NCI-H146 treated with DMSO at 0.1 percent for 48 hours (cell line): ENCODE measurements around the gene BLOC1S2.
"Not testable (repeated sequence)": the region's sequence is repeated elsewhere in the genome, so short reads cannot be mapped to it uniquely, and the experiment has no call there.

Experiments used
- DNase-seq: peaks from one replicate; lab custom pipeline; 2025; ENCODE audit not compliant: unreplicated experiment; lab: John Stamatoyannopoulos, UW

BLOC1S2 gene

GRCh38 chr10:100292300-100292699, 5.8 kb upstream of the BLOC1S2 start:
- not testable (repeated sequence) for DNase-seq

- no peak for DNase-seq
Measured at GRCh38 chr10:100291356-100291755, 4.9 kb upstream of the BLOC1S2 start.

GRCh38 chr10:100289641-100290040, 3.2 kb upstream of the BLOC1S2 start:
- DNase-seq, result no peak

- no peak for DNase-seq
Measured at GRCh38 chr10:100288196-100288595, 1.7 kb upstream of the BLOC1S2 start.

DNA sequence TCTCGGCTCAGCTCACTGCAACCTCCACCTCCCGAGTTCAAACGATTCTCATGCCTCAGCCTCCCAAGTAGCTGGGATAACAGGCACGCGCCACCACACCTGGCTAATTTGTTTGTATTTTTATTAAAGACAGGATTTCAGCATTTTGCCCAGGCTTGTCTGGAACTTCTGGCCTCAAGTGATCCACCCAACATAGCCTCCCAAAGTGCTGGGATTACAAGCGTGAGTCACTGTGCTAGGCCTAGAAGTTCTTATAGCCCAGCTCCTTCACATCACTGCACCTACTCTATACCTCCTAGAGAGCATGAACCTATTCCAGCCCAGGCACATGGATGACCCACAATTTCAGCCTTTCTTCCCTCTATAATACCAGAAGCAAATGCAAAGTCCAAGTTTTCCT, 1.3 kb upstream of the BLOC1S2 start:
- DNase-seq, result no peak

GRCh38 chr10:100285326-100285725, 1.2 kb downstream of the BLOC1S2 start:
- DNase-seq, result not testable (repeated sequence)

DNA sequence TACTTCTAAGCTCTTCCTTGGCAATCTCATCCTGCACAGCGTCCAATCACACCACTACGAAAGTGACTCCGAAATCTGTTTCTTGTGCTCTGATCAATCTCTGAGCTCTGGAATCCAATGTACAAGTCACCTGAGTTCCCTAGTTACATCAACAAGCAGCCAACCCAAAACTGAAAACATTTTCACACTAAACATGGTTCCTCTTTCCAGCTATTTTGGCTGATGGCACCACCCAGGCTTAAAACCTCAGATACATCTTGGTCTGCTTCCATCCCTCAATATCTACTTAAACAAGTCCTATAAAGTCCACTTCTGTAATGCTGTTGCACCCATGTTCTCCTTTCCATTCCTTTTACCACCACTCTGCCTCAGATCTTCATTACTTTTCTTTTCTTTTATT, 3.6 kb downstream of the BLOC1S2 start:
- DNase-seq, result no peak

- not testable (repeated sequence) for DNase-seq
Measured at GRCh38 chr10:100276971-100277370, 9.5 kb downstream of the BLOC1S2 start.

GRCh38 chr10:100267239-100268104, 19.0 kb downstream of the BLOC1S2 start, which contains the start of gene CWF19L1:
Gene CWF19L1 (minus strand): TSS chr10:100267638. CDS start chr10:100267593, 45 bp downstream.
- DNase-seq, result peak; percentile 89

- DNase-seq, result no peak
Measured at GRCh38 chr10:100265821-100266485, 20.5 kb downstream of the BLOC1S2 start.

- no peak for DNase-seq
Measured at GRCh38 chr10:100254191-100254590, 32.3 kb downstream of the BLOC1S2 start.

- DNase-seq, result no peak
Measured at GRCh38 chr10:100253041-100253440, 33.4 kb downstream of the BLOC1S2 start.

GRCh38 chr10:100248820-100249219, 37.7 kb downstream of the BLOC1S2 start:
- DNase-seq, result no peak

DNA sequence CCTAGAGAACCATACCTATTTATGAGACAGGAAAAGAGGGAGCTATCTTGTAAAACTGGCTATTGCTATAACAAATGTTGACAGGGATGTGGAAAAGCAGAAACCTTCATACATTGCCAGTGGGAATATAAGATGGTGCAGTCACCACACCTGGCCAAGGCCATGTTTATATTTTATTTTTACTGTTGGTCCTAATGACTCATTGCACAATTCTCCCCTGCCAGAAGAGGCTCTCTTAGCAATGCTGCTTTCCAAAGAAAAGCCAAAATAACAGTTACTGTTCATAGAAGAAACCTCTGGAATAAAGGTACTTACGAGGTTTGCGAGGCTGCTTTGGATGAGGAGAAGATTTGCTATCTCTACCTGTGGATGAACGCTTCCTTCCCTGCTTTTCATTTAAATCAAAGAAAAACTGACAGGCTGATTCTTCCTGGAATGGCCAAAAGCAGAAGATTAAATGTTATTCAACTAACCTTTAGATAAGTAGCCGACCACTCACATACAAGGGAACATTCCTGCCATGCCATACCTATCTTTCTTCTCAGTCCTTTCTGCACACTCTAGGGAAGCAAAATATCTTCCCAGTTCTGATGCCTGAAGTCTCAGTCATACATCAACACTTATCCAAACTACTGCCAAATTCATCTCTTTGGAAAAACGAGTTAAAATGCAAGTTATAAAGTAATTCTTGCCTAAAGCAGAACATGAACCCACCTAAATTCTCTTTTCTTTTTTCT, 40.8 kb downstream of the BLOC1S2 start:
- no peak for DNase-seq

DNA sequence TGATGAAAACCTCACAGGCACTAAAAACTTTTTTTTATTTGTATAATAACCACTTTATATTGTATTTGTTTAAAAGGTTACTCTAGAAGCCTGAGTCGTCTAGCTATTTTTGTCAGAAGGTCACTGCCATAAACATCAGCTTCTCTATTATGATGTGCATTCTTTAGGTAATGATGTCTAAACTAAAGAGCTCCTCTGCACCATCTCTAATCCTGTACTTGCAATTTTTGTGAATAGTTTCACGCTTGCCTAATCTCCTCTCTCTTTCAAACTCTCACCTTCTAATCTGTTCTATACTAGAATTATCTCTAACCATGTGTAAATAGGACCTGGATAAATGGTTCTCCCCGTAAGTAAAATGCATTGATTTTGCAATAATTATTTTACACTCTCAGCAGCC, 46.6 kb downstream of the BLOC1S2 start:
- no peak for DNase-seq

- no peak for DNase-seq
Measured at GRCh38 chr10:100238429-100238828, 48.1 kb downstream of the BLOC1S2 start.

DNA sequence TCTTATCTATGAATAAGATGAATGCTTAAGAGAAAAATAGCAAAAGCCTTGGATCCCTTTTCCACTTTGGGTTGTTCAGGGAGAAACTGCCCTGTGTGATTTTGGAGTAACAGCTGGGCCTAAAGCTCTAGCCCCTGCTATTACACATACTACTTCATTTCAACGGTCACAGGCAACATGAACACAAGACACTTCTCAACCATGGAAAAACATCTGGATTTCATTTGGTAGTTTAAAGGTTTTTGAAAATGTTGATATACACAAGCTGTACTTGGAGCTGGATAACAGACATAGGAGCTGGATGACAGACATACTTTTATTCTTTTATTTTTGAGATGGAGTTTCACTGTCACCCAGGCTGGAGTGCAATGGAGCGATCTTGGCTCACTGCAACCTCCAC, 54.4 kb downstream of the BLOC1S2 start:
- DNase-seq, result no peak

DNA sequence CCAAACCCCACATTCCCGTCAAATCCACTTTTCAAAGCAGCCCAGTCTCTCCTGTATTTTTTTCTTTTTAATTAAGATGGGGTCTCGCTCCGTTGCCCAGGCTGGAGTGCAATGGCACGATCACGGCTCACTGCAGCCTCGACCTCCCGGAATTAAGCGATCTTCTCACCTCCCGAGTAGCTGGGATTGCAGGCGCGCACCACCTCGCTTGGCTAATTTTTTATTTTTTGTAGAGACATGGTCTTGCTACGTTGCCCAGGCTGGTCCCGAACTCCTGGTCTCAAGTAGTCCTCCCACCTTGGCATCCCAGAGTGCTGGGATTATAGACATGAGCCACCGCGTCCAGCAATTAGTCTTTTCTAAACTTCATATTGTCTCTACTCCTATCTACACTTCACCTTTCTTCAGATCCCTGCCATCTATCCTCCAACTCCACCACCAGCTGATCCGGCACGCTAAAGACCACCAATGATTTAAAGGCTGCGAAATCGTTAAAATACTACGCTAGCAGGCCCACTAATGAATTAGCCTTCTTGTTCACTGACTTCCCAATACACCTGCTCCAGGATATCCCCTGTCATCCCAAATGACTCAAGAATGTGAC, 56.6 kb downstream of the BLOC1S2 start:
- no peak for DNase-seq

DNA sequence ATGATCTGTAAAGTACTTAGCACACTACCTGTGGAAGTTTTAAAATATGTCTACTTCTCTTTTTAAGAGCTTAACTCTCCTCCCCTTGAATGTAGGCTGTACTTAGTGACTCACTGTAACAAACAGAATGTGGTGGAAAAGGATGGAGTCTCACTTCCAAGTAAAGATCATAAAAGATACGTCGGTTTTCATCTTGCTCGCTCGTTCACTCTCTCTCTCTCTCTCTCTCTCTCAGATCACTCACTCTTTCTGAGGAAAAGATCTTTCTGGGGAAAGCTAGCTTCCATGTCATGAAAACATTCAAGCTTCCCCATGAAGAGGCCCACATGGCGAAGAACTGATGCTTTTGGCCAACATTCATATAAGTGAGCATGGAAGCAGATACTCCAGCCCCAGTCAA, 62.6 kb downstream of the BLOC1S2 start:
- DNase-seq, result no peak
